Adrenal gland (tissue), 5 donors: ENCODE data around the gene RAB30.

Experiments
- CTCF ChIP-seq, 6 experiments: fragments of 450-650 bp in 4 of 6; fragments of 200-600 bp in 2 of 6; sonication (generic) in 1 of 6; IDR thresholded peaks; 1 replicate in 5 of 6; 2 replicates in 1 of 6; pipeline versions ENCODE4 v1.5.1 to v1.8.0; 2016 to 2021; ENCODE audit warnings: antibody characterized with exemption in 6 of 6, mild to moderate bottlenecking in 2 of 6, moderate library complexity in 1 of 6
- POLR2A ChIP-seq, 2 donors: fragments of 450-650 bp; IDR thresholded peaks; one replicate each; pipeline ENCODE4 v1.6.1; 2017; ENCODE audit warnings: antibody characterized with exemption in 2 of 2, mild to moderate bottlenecking in 2 of 2, moderate library complexity in 1 of 2
- donor health status: DM: no; HTN: no; CAD: no.

- TF ChIP-seq CTCF (IDR thresholded peaks at IDR 0.05) = no peak
- no peak for TF ChIP-seq POLR2A (IDR thresholded peaks at IDR 0.05)
Observed at GRCh38 chr11:83070731-83071566, 748 bp downstream of the RAB30 start.
